ENCODE measurements around the gene MED12L. TPM values are rescaled to one million over a fixed set of nuclear protein-coding genes. Genes with fewer than 3 reads are reported as not detected.
A peak's percentile ranks its signal among the peaks of the same experiment; 100 is the strongest.

MED12L gene
- total RNA-seq, 2 experiments from 2014 or later = 2.9 to 3.4 TPM

GRCh38 chr3:151296226-151296625, 210.8 kb downstream of the MED12L start:
- CTCF ChIA-PET = no interaction called here
- POLR2A ChIA-PET = no interaction called here
- no peak for ATAC-seq
- Mint-ChIP-seq H3K4me3 (no peak overlapping the region), H3K36me3 (ENCODE audit: low read depth) (no peaks in the 10 kb centered on the region), H3K27me3 (peaks cover 13% of the 10 kb centered on the region), H3K9me3 (no peaks in the 10 kb centered on the region), H3K27ac (no peak overlapping the region), H3K4me1 (ENCODE audit: low read depth) (peaks cover 3% of the 10 kb centered on the region)
- no peak for TF ChIP-seq CTCF (IDR thresholded peaks at IDR 0.05)
- intact Hi-C loops (cut with micrococcal nuclease) = loop anchor here (10.0 kb wide), 1 partner anchor 539 kb away; no protein-coding TSS in a partner anchor
- no peak for DNase-seq

GRCh38 chr3:151297429-151297828, 212.0 kb downstream of the MED12L start:
- Mint-ChIP-seq H3K36me3 (ENCODE audit: low read depth) (no peaks in the 10 kb centered on the region), H3K9me3 (no peaks in the 10 kb centered on the region), H3K4me1 (ENCODE audit: low read depth) (peaks cover 9% of the 10 kb centered on the region), H3K4me3 (no peak overlapping the region), H3K27ac (no peak overlapping the region), H3K27me3 (peaks cover 13% of the 10 kb centered on the region)
- POLR2A ChIA-PET = no interaction called here
- intact Hi-C loops (cut with micrococcal nuclease) = loop anchor here (10.0 kb wide), 1 partner anchor 537 kb away; no protein-coding TSS in a partner anchor
- ATAC-seq = no peak
- no peak for DNase-seq
- no peak for TF ChIP-seq CTCF (IDR thresholded peaks at IDR 0.05)
- CTCF ChIA-PET = interaction anchor here (1.4 kb wide), 1 partner anchor 69 kb away, joined by 3 read pairs; no protein-coding TSS in a partner anchor

- ChIA-PET CTCF (interaction anchor here (1.1 to 1.8 kb wide), 5 partner anchors 15 to 152 kb away, joined by 3 to 11 read pairs (median 4); no protein-coding TSS in a partner anchor), POLR2A (no interaction called here)
- Mint-ChIP-seq H3K36me3 (ENCODE audit: low read depth) (no peaks in the 10 kb centered on the region), H3K9me3 (no peaks in the 10 kb centered on the region), H3K4me3 (no peak overlapping the region), H3K27ac (no peak overlapping the region), H3K27me3 (peaks cover 14% of the 10 kb centered on the region), H3K4me1 (ENCODE audit: low read depth) (peaks cover 21% of the 10 kb centered on the region)
- ATAC-seq = no peak
- intact Hi-C loops (cut with micrococcal nuclease) = loop anchor here (10.0 kb wide), 1 partner anchor 536 kb away; no protein-coding TSS in a partner anchor
- no peak for DNase-seq
- no peak for TF ChIP-seq CTCF (IDR thresholded peaks at IDR 0.05)
These were observed 213.5 kb downstream of the MED12L start for GRCh38 chr3:151299006-151299405.

- DNase-seq (no peak), ATAC-seq (no peak)
- ChIA-PET POLR2A (interaction anchor here (0.6 kb wide), 1 partner anchor 96 kb away, joined by 4 read pairs; no protein-coding TSS in a partner anchor), CTCF (interaction anchor here (0.6 to 1.2 kb wide), 2 partner anchors 13 to 155 kb away, joined by 3 read pairs; no protein-coding TSS in a partner anchor)
- no peak overlapping the region for H3K4me3 Mint-ChIP-seq
- no peak for TF ChIP-seq CTCF (IDR thresholded peaks at IDR 0.05)
- intact Hi-C loops (cut with micrococcal nuclease) = no loop called here
- H3K27ac Mint-ChIP-seq = no peak overlapping the region
- H3K36me3 Mint-ChIP-seq (ENCODE audit: low read depth) = no peaks in the 10 kb centered on the region
- H3K9me3 Mint-ChIP-seq = no peaks in the 10 kb centered on the region
- peaks cover 10% of the 10 kb centered on the region for H3K27me3 Mint-ChIP-seq
- peaks cover 33% of the 10 kb centered on the region for H3K4me1 Mint-ChIP-seq (ENCODE audit: low read depth)
These were observed 215.1 kb downstream of the MED12L start for GRCh38 chr3:151300539-151300938.

- H3K27me3 Mint-ChIP-seq = peaks cover 10% of the 10 kb centered on the region
- POLR2A ChIA-PET = interaction anchor here (0.7 kb wide), 1 partner anchor 181 kb away, joined by 3 read pairs; no protein-coding TSS in a partner anchor
- H3K4me1 Mint-ChIP-seq (ENCODE audit: low read depth) = peaks cover 45% of the 10 kb centered on the region
- no peak for TF ChIP-seq CTCF (IDR thresholded peaks at IDR 0.05)
- no peak overlapping the region for H3K4me3 Mint-ChIP-seq
- intact Hi-C loops (cut with micrococcal nuclease) = no loop called here
- CTCF ChIA-PET = no interaction called here
- DNase-seq (no peak), ATAC-seq (peak; percentile 16)
- no peak overlapping the region for H3K27ac Mint-ChIP-seq
- no peaks in the 10 kb centered on the region for H3K9me3 Mint-ChIP-seq
- no peaks in the 10 kb centered on the region for H3K36me3 Mint-ChIP-seq (ENCODE audit: low read depth)
These were observed 216.3 kb downstream of the MED12L start for GRCh38 chr3:151301787-151302186.
